ENCODE data around the gene SERPINA4. TPM values are rescaled to one million over a fixed set of nuclear protein-coding genes. Genes with fewer than 3 reads are reported as not detected.

Gene SERPINA4
- total RNA-seq, 8 experiments from 2014 or later = 0.09 to 0.28 (median 0.24) TPM; not detected in 5

GRCh38 chr14:94619297-94619696 lies 58.1 kb downstream of the SERPINA4 start:
- in situ Hi-C loops (cut with MboI; ENCODE audit: low pct_unique_long_range_greater_than_20kb in 2 of 9, low sequenced_read_pairs in 9 of 9, unreplicated experiment in 9 of 9) = no loop called here

More at GRCh38 chr14:94619297-94619696, 58.1 kb downstream of the SERPINA4 start:
- H3K4me3 ChIP-seq = no peak overlapping the region
- no peak overlapping the region for H3K27ac ChIP-seq
- no peaks in the 10 kb centered on the region for H3K4me1 ChIP-seq (replicated peaks in 1 of 2)
- 0 to 100% (median 75%) methylated on average over 1 to 5 of the region's 6 CpGs; no CpG with 5 or more reads in 3 of the 10 experiments for WGBS, 10 experiments
- no peak for ATAC-seq (replicated peaks in 6 of 8)

Other genes with a start within 250 kb of the SERPINA4 start
- gene SERPINA6, start 238.1 kb upstream of the SERPINA4 start, total RNA-seq = under 1 TPM in 5 of 8 experiments, not detected in 3; 0.13 to 0.97 (median 0.43) TPM
- gene SERPINA2, start 194.7 kb upstream of the SERPINA4 start, total RNA-seq = not detected
- gene SERPINA1, start 172.8 kb upstream of the SERPINA4 start, total RNA-seq = 1 to 10 TPM in 2 of 8 experiments, under 1 TPM in 5, not detected in 1; 0.22 to 1.9 (median 0.87) TPM
- gene SERPINA11, start 108.6 kb upstream of the SERPINA4 start, total RNA-seq = under 1 TPM in 4 of 8 experiments, not detected in 4; 0.14 to 0.43 (median 0.24) TPM
- gene SERPINA9, start 85.2 kb upstream of the SERPINA4 start, total RNA-seq = 1 to 10 TPM in 1 of 8 experiments, not detected in 7; 1.3 TPM
- under 1 TPM in 2 of 8 experiments, not detected in 6; 0.13 to 0.19 TPM for gene SERPINA12, start 52.0 kb upstream of the SERPINA4 start, total RNA-seq
- 1 to 10 TPM in 3 of 8 experiments, under 1 TPM in 3, not detected in 2; 0.50 to 6.5 (median 1.6) TPM for gene SERPINA5, start 20.0 kb downstream of the SERPINA4 start, total RNA-seq
- gene SERPINA3, start 50.9 kb downstream of the SERPINA4 start, total RNA-seq = 10 to 100 TPM in 3 of 8 experiments, 1 to 10 TPM in 2, under 1 TPM in 3; 0.27 to 73.5 (median 1.2) TPM
- under 1 TPM in 6 of 8 experiments, not detected in 2; 0.24 to 0.56 (median 0.26) TPM for gene GSC, start 208.7 kb downstream of the SERPINA4 start, total RNA-seq

All from motor neuron (in vitro differentiated cells).